K562 (cell line): ENCODE measurements around the gene MYH7B. TPM values are rescaled to one million over a fixed set of nuclear protein-coding genes. Genes with fewer than 3 reads are reported as not detected.
A peak's percentile ranks its signal among the peaks of the same experiment; 100 is the strongest.

Experiments used
- ATAC-seq: fragments of 200-7000 bp; cut with Tn5 transposase; 3 replicates; pipeline ENCODE4 v1.9.1; 2020; ENCODE audit warnings: moderate library complexity
- BruUV-seq: library from RNA; stranded (reverse); fragments of 400-500 nt; replicated peaks from 2 replicates; lab custom pipeline; 2021; lab: Mats Ljungman, UMichigan
- CTCF ChIA-PET: fragments of 300-600 bp; formaldehyde crosslinking; extraction: SDS; loops from one replicate; lab custom pipeline; 2021; ENCODE audit warnings: low intra/inter-chr PET ratio; lab: Yijun Ruan, JAX
- POLR2A ChIA-PET: fragments of 300-600, 350-650 bp; sonication (Branson Sonifier 250); formaldehyde crosslinking; extraction: SDS; loops from one replicate; lab custom pipeline; 2021; ENCODE audit warnings: antibody characterized with exemption, inconsistent platforms; lab: Yijun Ruan, JAX
- DNase-seq, 4 experiments: peaks; one replicate each; pipeline versions ENCODE4 v3.0.0 to v3.0.0-alpha.2; 2011 to 2018; ENCODE audit warnings: low spot score in 3 of 4, mixed read lengths in 3 of 4; ENCODE audit errors: extremely low read depth in 1 of 4
- FAIRE-seq: peaks from 2 replicates; lab custom pipeline; 2011; peaks lifted over from hg19 to GRCh38; lab: Jason Lieb, UNC
- H2AFZ ChIP-seq: 2 replicates; pipeline ENCODE4 v1.6.0; 2011; ENCODE audit warnings: low read depth, low read length, control low read depth, inconsistent platforms
- H3K27ac ChIP-seq: fragments of 200-600 bp; 3 replicates; pipeline ENCODE4 v1.8.0; 2011; ENCODE audit warnings: low read depth, mild to moderate bottlenecking, control low read depth, inconsistent platforms, low read length, moderate library complexity, mixed read lengths; ENCODE audit errors: extremely low read depth
- H3K27me3 ChIP-seq, 2 experiments: fragments of 300-600 bp in 1 of 2; 2 replicates in 1 of 2; 3 replicates in 1 of 2; pipeline versions ENCODE4 v1.6.0 to v1.8.0; 2011; ENCODE audit warnings: inconsistent platforms in 2 of 2, low read length in 2 of 2, mild to moderate bottlenecking in 1 of 2, mixed read lengths in 1 of 2, moderate library complexity in 1 of 2; ENCODE audit not compliant: control insufficient read depth in 2 of 2, insufficient read depth in 2 of 2
- H3K36me3 ChIP-seq: fragments of 300-600 bp; 3 replicates; pipeline ENCODE4 v1.8.0; 2011; ENCODE audit warnings: mild to moderate bottlenecking, low read length, inconsistent platforms; ENCODE audit not compliant: control insufficient read depth, insufficient read depth
- H3K4me1 ChIP-seq, 2 experiments: fragments of 200-600 bp in 1 of 2; replicated peaks in 1 of 2; 2 replicates in 1 of 2; 3 replicates in 1 of 2; pipeline versions ENCODE4 v1.5.1 to v1.8.0; 2011; ENCODE audit warnings: inconsistent platforms in 2 of 2, low read length in 2 of 2, mild to moderate bottlenecking in 1 of 2, mixed read lengths in 1 of 2, moderate library complexity in 1 of 2; ENCODE audit not compliant: control insufficient read depth in 2 of 2, insufficient read depth in 2 of 2
- H3K4me2 ChIP-seq: 2 replicates; pipeline ENCODE4 v1.6.1; 2011; ENCODE audit warnings: low read length, control low read depth, inconsistent platforms, mixed read lengths; ENCODE audit not compliant: insufficient read depth
- H3K4me3 ChIP-seq: fragments of 200-600 bp; sonication (generic), shearing (Covaris generic); 2 replicates; pipeline ENCODE4 v1.5.1; 2016; ENCODE audit warnings: control low read depth, inconsistent platforms
- H3K79me2 ChIP-seq: fragments of 200-600 bp; 3 replicates; pipeline ENCODE4 v1.8.0; 2011; ENCODE audit warnings: low read length, inconsistent platforms; ENCODE audit not compliant: control insufficient read depth, insufficient read depth
- H3K9ac ChIP-seq, 2 experiments: 2 replicates each; pipeline versions ENCODE4 v1.6.0 to v1.6.1; 2011; ENCODE audit warnings: low read depth in 2 of 2, low read length in 2 of 2, control low read depth in 1 of 2, inconsistent platforms in 1 of 2, mild to moderate bottlenecking in 1 of 2, mixed read lengths in 1 of 2; ENCODE audit not compliant: insufficient read depth in 1 of 2
- H3K9me1 ChIP-seq: one replicate; pipeline ENCODE4 v1.6.0; 2011; ENCODE audit warnings: inconsistent platforms, mild to moderate bottlenecking, low read length, moderate library complexity; ENCODE audit not compliant: control insufficient read depth, insufficient read depth
- H3K9me3 ChIP-seq: replicated peaks from 2 replicates; pipeline ENCODE4 v1.5.1; 2011; ENCODE audit warnings: low read depth, low read length, inconsistent platforms; ENCODE audit not compliant: control insufficient read depth, insufficient read depth
- H4K20me1 ChIP-seq: replicated peaks from 2 replicates; pipeline ENCODE4 v1.6.1; 2011; ENCODE audit warnings: low read length, inconsistent platforms, mixed read lengths; ENCODE audit not compliant: control insufficient read depth, insufficient read depth
- CBFA2T2 ChIP-seq: fragments of 450-650 bp; conservative IDR thresholded peaks from 2 replicates; pipeline ENCODE4 v1.6.1; 2017; ENCODE audit warnings: mild to moderate bottlenecking
- DACH1 ChIP-seq: fragments of 450-650 bp; IDR thresholded peaks from 2 replicates; pipeline ENCODE4 v1.6.1; 2018; ENCODE audit not compliant: partially characterized antibody
- FOXA1 ChIP-seq: fragments of 450-650 bp; IDR thresholded peaks from 2 replicates; pipeline ENCODE4 v1.6.1; 2016; ENCODE audit warnings: mild to moderate bottlenecking, borderline replicate concordance
- HIVEP1 ChIP-seq: fragments of 250-450 bp; sonication (Bioruptor Pico); IDR thresholded peaks from 2 replicates; pipeline ENCODE4 v1.4.0; 2020; ENCODE audit warnings: mild to moderate bottlenecking
- KLF1 ChIP-seq: fragments of 450-650 bp; IDR thresholded peaks from 2 replicates; pipeline ENCODE4 v1.6.1; 2016; ENCODE audit warnings: missing genetic modification characterization, missing compliant biosample characterization
- MEIS2 ChIP-seq: fragments of 450-650 bp; IDR thresholded peaks from 2 replicates; pipeline ENCODE4 v1.6.1; 2014; ENCODE audit warnings: mild to moderate bottlenecking; ENCODE audit not compliant: partially characterized antibody
- NCOA6 ChIP-seq: fragments of 450-650 bp; IDR thresholded peaks from 2 replicates; pipeline ENCODE4 v1.6.1; 2017; ENCODE audit warnings: mild to moderate bottlenecking
- POLR2AphosphoS2 ChIP-seq: IDR thresholded peaks from 2 replicates; pipeline ENCODE4 v1.6.1; 2012; ENCODE audit warnings: low read length, improper control_type of control experiment
- POLR2G ChIP-seq: fragments of 200-400 bp; formaldehyde crosslinking; IDR thresholded peaks from 2 replicates; pipeline ENCODE4 v1.6.1; 2017; ENCODE audit warnings: low read depth, mild to moderate bottlenecking, antibody characterized with exemption, low read length, moderate library complexity
- SRSF1 ChIP-seq: fragments of 200-400 bp; formaldehyde crosslinking; IDR thresholded peaks from 2 replicates; pipeline ENCODE4 v1.6.1; 2017; ENCODE audit warnings: mild to moderate bottlenecking, low read depth, low read length, moderate library complexity
- U2AF2 ChIP-seq: fragments of 200-400 bp; formaldehyde crosslinking; optimal IDR thresholded peaks from 2 replicates; pipeline ENCODE3; 2017; ENCODE audit warnings: low read depth, mild to moderate bottlenecking, low read length
- ZNF764 ChIP-seq: fragments of 250-450 bp; sonication (Bioruptor Pico); IDR thresholded peaks from 2 replicates; pipeline ENCODE4 v1.4.0; 2020; ENCODE audit warnings: low read depth, mild to moderate bottlenecking, moderate library complexity
- WGBS: fragments of 100-300 bp; shearing (Covaris generic); methylation state at CpG from one replicate; pipeline ENCODE4 v1.1.6; 2016; ENCODE audit warnings: low coverage, mixed read lengths; ENCODE audit not compliant: insufficient coverage; ENCODE audit errors: missing lambda C conversion rate; 5-methylcytosine and 5-hydroxymethylcytosine counted together
- in situ Hi-C: fragments of 300-500 bp; cut with MboI; formaldehyde crosslinking; loops from 4 replicates; pipeline ENCODE4 v1.15.0; 2018; ENCODE audit warnings: inconsistent platforms, mixed read lengths
- intact Hi-C: fragments of 100-400 bp; cut with micrococcal nuclease; formaldehyde crosslinking; loops from 2 replicates; pipeline ENCODE4 v1.14.2; 2022
- polyA plus RNA-seq, 8 experiments: library from polyadenylated mRNA; depleted of rRNA in 4 of 8; stranded (reverse) in 5 of 8; unstranded in 3 of 8; fragments of >200 nt; fragmentation: Nextera tagmentation in 2 of 8; fragmentation: Illumina TruSeq in 1 of 8; extraction: Ambion mirVana in 2 of 8; extraction: Trizol in 1 of 8; gene quantifications; 2 replicates each; pipeline versions ENCODE4 v1.2.1 to v1.2.3, GENCODE V29; 2011 to 2014; ENCODE audit warnings: inconsistent platforms in 1 of 8, missing spikeins in 1 of 8
- total RNA-seq, 7 experiments: library from RNA; depleted of rRNA in 6 of 7; stranded (reverse); fragments of >200 nt in 6 of 7; fragmentation: Illumina TruSeq in 2 of 7; extraction: Trizol in 2 of 7; gene quantifications; 2 replicates each; pipeline versions ENCODE4 v1.2.1 to v1.2.3, GENCODE V29; 2011 to 2021; ENCODE audit warnings: low replicate concordance in 1 of 7
- TF ChIP-seq, protein P1 (sequence below): sonication (generic); formaldehyde crosslinking; IDR thresholded peaks from 2 replicates; pipeline ENCODE4 v1.9.0; 2022; ENCODE audit warnings: mild to moderate bottlenecking, missing genetic modification reagents

MYH7B gene
- total and polyA plus RNA-seq, 9 of the 15 experiments (the other 6 are each of a cell fraction or from before 2014, with no cell fraction given): 0.07 to 0.34 (median 0.13) TPM; not detected in 3

DNA sequence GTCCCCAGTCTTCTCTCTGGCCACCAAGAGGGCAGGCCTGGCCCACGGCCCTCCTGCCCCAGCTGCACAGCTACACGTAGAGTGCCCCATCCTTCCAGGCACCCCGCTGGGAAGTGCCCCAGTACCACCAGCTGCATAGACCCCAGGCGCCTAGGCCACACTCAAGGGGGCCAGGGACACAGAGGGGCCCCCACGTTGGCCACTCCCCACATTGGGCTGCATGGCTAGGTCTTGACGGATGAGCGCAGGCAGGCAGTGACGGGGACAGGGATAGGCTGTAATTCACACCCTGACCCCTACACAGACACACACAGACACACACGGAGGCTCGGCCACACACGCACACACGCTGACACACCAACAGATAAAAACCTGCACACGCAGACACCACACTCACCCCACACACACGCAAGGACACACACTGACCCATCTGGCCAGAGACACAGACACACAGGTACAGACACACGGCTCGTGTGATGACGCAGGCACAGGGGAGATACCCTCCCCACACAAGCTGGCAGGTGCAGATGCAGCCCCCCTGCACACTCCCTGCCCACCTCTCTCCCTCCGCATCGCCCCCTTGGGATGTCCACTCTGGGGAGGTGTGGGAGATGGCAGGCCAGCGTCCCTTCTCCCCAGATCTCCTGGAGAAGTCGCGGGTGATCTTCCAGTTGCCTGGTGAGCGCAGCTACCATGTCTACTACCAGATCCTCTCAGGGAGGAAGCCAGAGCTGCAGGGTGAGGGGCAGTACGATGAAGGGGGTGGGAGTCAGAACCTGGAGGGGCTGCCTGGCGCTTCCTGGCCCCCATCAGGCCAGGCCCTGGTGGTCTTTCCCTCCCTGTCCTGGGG is 30.0 kb downstream of the MYH7B start (continued):
- TF ChIP-seq CBFA2T2 (no peak), ZNF764 (0 out of 2 replicates have a peak, but pooled peaks have one; percentile 12), HIVEP1 (CRISPR knock-in tag) (no peak), NCOA6 (no peak)
- TF ChIP-seq, all 486 proteins: peak for 3

DNA sequence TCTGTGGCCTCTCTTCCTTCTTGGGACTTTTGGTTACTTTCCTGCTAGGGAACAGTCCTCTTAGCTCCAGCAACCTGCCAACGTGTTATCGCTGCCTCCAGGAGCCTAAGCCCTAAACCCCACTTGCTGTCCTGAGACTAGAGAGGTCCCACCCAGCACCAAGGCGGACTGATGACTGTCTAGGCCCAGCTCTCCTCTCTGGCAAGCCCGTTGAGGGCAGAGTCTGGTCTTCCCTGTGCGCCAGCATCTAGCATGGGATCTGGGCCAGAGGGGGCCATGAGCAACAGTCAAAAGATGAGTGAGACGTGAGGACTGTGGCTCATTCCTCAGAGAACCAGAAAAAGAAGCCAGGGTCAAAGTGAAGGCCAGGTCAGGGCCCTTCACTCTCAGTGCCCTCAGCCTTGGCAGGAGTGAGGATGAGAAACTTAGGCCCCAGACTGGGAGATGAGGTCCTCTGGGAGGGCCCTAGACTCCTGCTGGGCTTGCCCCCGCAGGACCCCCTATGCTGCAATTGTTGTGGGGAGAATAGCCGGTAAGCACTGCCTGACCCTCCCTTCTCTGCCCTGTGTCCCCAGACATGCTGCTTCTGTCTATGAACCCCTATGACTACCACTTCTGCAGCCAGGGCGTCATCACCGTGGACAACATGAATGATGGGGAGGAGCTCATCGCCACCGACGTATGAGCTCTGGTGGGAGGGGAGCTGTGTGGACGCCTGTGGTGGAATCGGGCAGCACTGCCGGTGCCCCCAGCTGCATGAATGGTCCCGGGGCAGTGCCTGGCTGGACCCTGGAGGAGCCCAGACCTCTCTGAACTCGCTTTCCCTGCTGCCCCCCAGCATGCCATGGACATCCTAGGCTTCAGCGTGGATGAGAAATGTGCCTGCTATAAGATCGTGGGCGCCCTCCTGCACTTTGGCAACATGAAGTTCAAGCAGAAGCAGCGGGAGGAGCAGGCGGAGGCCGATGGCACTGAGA is 30.9 kb downstream of the MYH7B start:
- no peaks in the 10 kb centered on the region for H3K79me2 ChIP-seq
- no TSS peak for BruUV-seq
- H4K20me1 ChIP-seq: peaks cover 2% of the 10 kb centered on the region; the same call in 1 of the 2 replicates
- FAIRE-seq (no peak), ATAC-seq (peak; percentile 15)
- POLR2A ChIA-PET: interaction anchor here (1.4 kb wide), 1 partner anchor 13 kb away, joined by 5 read pairs; no protein-coding TSS in a partner anchor
- H3K27me3 ChIP-seq: no peaks in the 10 kb centered on the region
- CTCF ChIA-PET: no interaction called here
- no peak overlapping the region for H3K4me3 ChIP-seq
- H3K4me2 ChIP-seq: no peak overlapping the region
- H3K9ac ChIP-seq: peak overlapping the region in 1 of 2 experiments; percentile 75; a peak in 2 of 4 replicates
- H3K9me3 ChIP-seq: no peaks in the 10 kb centered on the region
- H3K27ac ChIP-seq: no peak overlapping the region
- 32% methylated on average over 24 of the region's 24 CpGs for WGBS
- H3K4me1 ChIP-seq: peaks cover 0 to 42% of the 10 kb centered on the region in 2 experiments; a peak in 3 of 5 replicates
- H3K36me3 ChIP-seq: no peaks in the 10 kb centered on the region; the same call in 2 of the 3 replicates
- no peaks in the 10 kb centered on the region for H3K9me1 ChIP-seq
- in situ Hi-C loops: no loop called here
- TF ChIP-seq SRSF1 (no peak), POLR2AphosphoS2 (peak; percentile 32; the same call in 1 of the 2 replicates), FOXA1 (no peak), POLR2G (peak; percentile 63), U2AF2 (no peak), KLF1 (tag) (no peak), MEIS2 (no peak), DACH1 (no peak)
- TF ChIP-seq, protein P1, sequence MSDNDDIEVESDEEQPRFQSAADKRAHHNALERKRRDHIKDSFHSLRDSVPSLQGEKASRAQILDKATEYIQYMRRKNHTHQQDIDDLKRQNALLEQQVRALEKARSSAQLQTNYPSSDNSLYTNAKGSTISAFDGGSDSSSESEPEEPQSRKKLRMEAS (CRISPR knock-in tag): peak; percentile 24; the same call in 1 of the 2 replicates
- TF ChIP-seq, all 486 proteins: peak for 3
- no peak for DNase-seq
- intact Hi-C loops: no loop called here
- H2AFZ ChIP-seq: no peak overlapping the region
